Head of caudate nucleus (tissue), 42 donors: ENCODE results near the gene ACTRT3.
"Not testable (repeated sequence)": the region's sequence is repeated elsewhere in the genome, so short reads cannot be mapped to it uniquely, and the experiment has no call there.

Source experiments
- DNase-seq, 42 donors: peaks; one replicate each; pipeline versions ENCODE4 v3.0.0 to v3.0.0-alpha.2; 2020 to 2021; ENCODE audit warnings: mixed read lengths in 7 of 42
- intact Hi-C: fragments of 100-400 bp; cut with DNase I; formaldehyde crosslinking; loops from one replicate; pipeline ENCODE4 v1.15.0; 2022

Gene ACTRT3

DNA sequence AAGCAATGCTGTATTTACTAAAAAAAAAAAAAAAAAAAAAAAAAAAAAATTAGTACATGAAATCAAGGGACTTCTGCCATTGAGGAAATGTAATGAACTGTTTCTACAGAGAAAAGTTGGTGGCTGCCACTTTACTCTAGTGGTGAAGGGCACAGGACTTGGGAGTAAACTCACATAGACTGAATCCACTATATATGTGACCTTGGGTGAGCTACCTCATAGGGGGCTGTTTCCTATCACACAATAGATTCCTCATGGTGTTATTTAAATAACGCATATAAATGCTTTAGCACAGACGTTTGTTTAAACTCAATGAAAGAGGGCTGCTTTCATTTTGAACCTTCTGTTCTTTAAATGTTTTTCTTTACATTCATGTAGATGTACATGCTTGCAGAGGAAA lies 30.3 kb downstream of the ACTRT3 start:
- intact Hi-C loops = no loop called here
- no peak for DNase-seq

DNA sequence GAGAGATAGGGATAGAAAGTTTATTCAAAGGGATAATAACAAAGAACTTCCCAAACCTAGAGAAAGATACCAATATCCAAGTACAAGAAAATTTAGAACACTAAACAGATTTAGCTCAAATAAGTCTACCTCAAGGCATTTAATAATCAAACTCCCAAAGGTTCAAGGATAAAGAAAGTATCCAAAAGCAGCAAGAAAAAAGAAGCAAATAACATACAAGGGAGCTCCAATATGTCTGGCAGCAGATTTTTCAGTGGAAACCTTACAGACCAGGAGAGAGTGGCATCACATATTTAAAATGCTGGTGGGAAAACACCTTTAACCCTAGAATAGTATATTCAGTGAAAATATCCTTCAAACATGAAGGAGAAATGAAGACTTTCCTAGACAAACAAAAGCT lies 37.5 kb downstream of the ACTRT3 start:
- intact Hi-C loops, DNase-seq: not testable (repeated sequence)

DNA sequence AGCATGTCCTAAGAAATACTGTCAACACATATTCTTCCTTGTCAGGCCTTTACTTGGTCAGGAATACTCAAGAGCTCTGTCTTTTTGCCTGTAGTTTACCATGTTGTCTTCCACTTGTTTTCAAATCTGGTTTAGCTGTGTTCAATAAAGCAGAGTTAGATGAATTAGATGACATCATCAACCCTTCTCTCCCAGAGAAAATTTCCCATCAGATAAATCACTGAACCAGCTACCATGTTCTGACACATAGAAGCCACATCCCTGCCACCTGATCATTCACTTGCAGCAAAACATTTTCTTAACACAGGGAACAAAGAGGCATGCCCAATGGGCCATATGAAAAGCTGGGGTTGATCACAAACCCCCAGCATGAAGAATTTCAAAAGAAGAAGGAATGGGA lies 46.6 kb downstream of the ACTRT3 start:
- intact Hi-C loops = no loop called here
- DNase-seq = no peak

GRCh38 chr3:169718415-169718814 lies 50.9 kb downstream of the ACTRT3 start:
- intact Hi-C loops, DNase-seq: not testable (repeated sequence)
